K562 (cell line): ENCODE results near the gene KIAA1210.

Experiments
- ATF6 ChIP-seq: sonication (generic); formaldehyde crosslinking; IDR thresholded peaks from 2 replicates; pipeline ENCODE4 v1.4.0; 2020; ENCODE audit warnings: mild to moderate bottlenecking, missing genetic modification reagents
- BRCA1 ChIP-seq, 2 experiments: fragments of 450-650 bp in 1 of 2; sonication (generic) in 1 of 2; formaldehyde crosslinking in 1 of 2; IDR thresholded peaks; 2 replicates each; pipeline versions ENCODE4 v1.5.0 to v1.6.1; 2017 to 2020; ENCODE audit warnings: mild to moderate bottlenecking in 1 of 2, missing genetic modification reagents in 1 of 2
- CTCF ChIP-seq, 3 experiments: IDR thresholded peaks in 2 of 3; conservative IDR thresholded peaks in 1 of 3; 2 replicates each; pipeline ENCODE4 v1.5.1; 2011 to 2012; ENCODE audit warnings: low read length in 3 of 3, mild to moderate bottlenecking in 3 of 3, control low read depth in 2 of 3, improper control_type of control experiment in 1 of 3, inconsistent platforms in 1 of 3, low read depth in 1 of 3, mixed read lengths in 1 of 3, moderate library complexity in 1 of 3; ENCODE audit not compliant: insufficient read depth in 2 of 3
- IRF9 ChIP-seq: fragments of 450-650 bp; IDR thresholded peaks from 2 replicates; pipeline ENCODE4 v1.6.1; 2016; ENCODE audit warnings: missing biosample characterization, missing genetic modification characterization
- JUN ChIP-seq, 2 experiments: sonication (generic) in 1 of 2; formaldehyde crosslinking in 1 of 2; IDR thresholded peaks; 2 replicates each; pipeline versions ENCODE4 v1.6.1 to v1.8.0; 2012 to 2022; ENCODE audit warnings: borderline replicate concordance in 2 of 2, mild to moderate bottlenecking in 2 of 2, improper control_type of control experiment in 1 of 2, low read depth in 1 of 2, low read length in 1 of 2, missing genetic modification reagents in 1 of 2
- NR1H2 ChIP-seq: sonication (generic); formaldehyde crosslinking; IDR thresholded peaks from 2 replicates; pipeline ENCODE4 v1.4.0; 2020; ENCODE audit warnings: mild to moderate bottlenecking, missing genetic modification reagents
- PCBP1 ChIP-seq: fragments of 200-400 bp; formaldehyde crosslinking; IDR thresholded peaks from 2 replicates; pipeline ENCODE4 v1.6.1; 2018; ENCODE audit warnings: mild to moderate bottlenecking, low read depth, low read length; ENCODE audit not compliant: poor library complexity, severe bottlenecking
- POLR2A ChIP-seq: fragments of 450-650 bp; conservative IDR thresholded peaks from 2 replicates; pipeline ENCODE4 v1.6.1; 2016
- RAD21 ChIP-seq, 2 experiments: fragments of 250-450 bp in 1 of 2; fragments of 450-650 bp in 1 of 2; sonication (Bioruptor Pico) in 1 of 2; formaldehyde crosslinking in 1 of 2; IDR thresholded peaks in 1 of 2; conservative IDR thresholded peaks in 1 of 2; 2 replicates each; pipeline versions ENCODE4 v1.4.0 to v1.8.0; 2020 to 2022; ENCODE audit warnings: mild to moderate bottlenecking in 2 of 2, moderate library complexity in 1 of 2
- RFX7 ChIP-seq: fragments of 250-450 bp; sonication (Bioruptor Pico); IDR thresholded peaks from 2 replicates; pipeline ENCODE4 v1.5.1; 2021; ENCODE audit warnings: mild to moderate bottlenecking
- SRF ChIP-seq, 2 experiments: fragments of 250-450, 450-650 bp in 1 of 2; sonication (Bioruptor Pico) in 1 of 2; sonication (generic) in 1 of 2; formaldehyde crosslinking; IDR thresholded peaks; 2 replicates each; pipeline versions ENCODE4 v1.5.0 to v1.5.1; 2020 to 2022; ENCODE audit warnings: mild to moderate bottlenecking in 1 of 2, missing genetic modification reagents in 1 of 2
- ZNF143 ChIP-seq: sonication (generic); formaldehyde crosslinking; IDR thresholded peaks from 2 replicates; pipeline ENCODE4 v1.9.0; 2022; ENCODE audit warnings: mild to moderate bottlenecking, missing genetic modification reagents
- ZNF780A ChIP-seq: fragments of 250-450 bp; sonication (Bioruptor Pico); IDR thresholded peaks from 2 replicates; pipeline ENCODE4 v1.5.0; 2021; ENCODE audit warnings: mild to moderate bottlenecking
- TF ChIP-seq, protein P1 (sequence below): fragments of 450-650 bp; formaldehyde crosslinking; IDR thresholded peaks from 2 replicates; pipeline ENCODE4 v1.4.0; 2020; ENCODE audit warnings: mild to moderate bottlenecking, moderate library complexity

GRCh38 chrX:119168104-119168503, 40.5 kb upstream of the KIAA1210 start:
- TF ChIP-seq SRF (CRISPR knock-in tag; IDR thresholded peaks at IDR 0.05): no peak
- no peak for TF ChIP-seq PCBP1
- TF ChIP-seq BRCA1 (IDR thresholded peaks at IDR 0.05): no peak
- TF ChIP-seq BRCA1 (CRISPR knock-in tag; IDR thresholded peaks at IDR 0.05): no peak
- no peak for TF ChIP-seq RAD21 (CRISPR knock-in tag; conservative IDR thresholded peaks at IDR 0.05 in 1 of 2, IDR thresholded peaks at IDR 0.05 in 1 of 2)
- TF ChIP-seq CTCF (IDR thresholded peaks at IDR 0.05 in 2 of 3, conservative IDR thresholded peaks at IDR 0.05 in 1 of 3; ENCODE audit: insufficient read depth in 2 of 3, low read depth in 1 of 3, low read length in 3 of 3): no peak
- no peak for TF ChIP-seq ZNF143 (CRISPR knock-in tag)
- no peak for TF ChIP-seq ZNF780A (CRISPR knock-in tag)
- TF ChIP-seq POLR2A: no peak
- no peak for TF ChIP-seq RFX7 (CRISPR knock-in tag)
- TF ChIP-seq NR1H2 (CRISPR knock-in tag): no peak
- no peak for TF ChIP-seq IRF9
- no peak for TF ChIP-seq ATF6 (CRISPR knock-in tag)
- TF ChIP-seq, protein P1, sequence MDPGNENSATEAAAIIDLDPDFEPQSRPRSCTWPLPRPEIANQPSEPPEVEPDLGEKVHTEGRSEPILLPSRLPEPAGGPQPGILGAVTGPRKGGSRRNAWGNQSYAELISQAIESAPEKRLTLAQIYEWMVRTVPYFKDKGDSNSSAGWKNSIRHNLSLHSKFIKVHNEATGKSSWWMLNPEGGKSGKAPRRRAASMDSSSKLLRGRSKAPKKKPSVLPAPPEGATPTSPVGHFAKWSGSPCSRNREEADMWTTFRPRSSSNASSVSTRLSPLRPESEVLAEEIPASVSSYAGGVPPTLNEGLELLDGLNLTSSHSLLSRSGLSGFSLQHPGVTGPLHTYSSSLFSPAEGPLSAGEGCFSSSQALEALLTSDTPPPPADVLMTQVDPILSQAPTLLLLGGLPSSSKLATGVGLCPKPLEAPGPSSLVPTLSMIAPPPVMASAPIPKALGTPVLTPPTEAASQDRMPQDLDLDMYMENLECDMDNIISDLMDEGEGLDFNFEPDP: no peak
- TF ChIP-seq JUN (IDR thresholded peaks at IDR 0.05; ENCODE audit: borderline replicate concordance, low read depth, low read length): no peak
- no peak for TF ChIP-seq JUN (CRISPR knock-in tag; IDR thresholded peaks at IDR 0.05; ENCODE audit: borderline replicate concordance)
